CD4-positive, alpha-beta T cell treated with Interleukin-10 for 1 hour (primary cell): ENCODE data around the gene SFXN5.

Source experiments
- DNase-seq: peaks from one replicate; pipeline ENCODE4 v3.0.0-alpha.2; 2020

Gene SFXN5

GRCh38 chr2:72892506-72893173 lies 178.9 kb downstream of the SFXN5 start:
- DNase-seq: peak; percentile 59
